GM21529 (cell line): ENCODE results near the gene VWA3B.
"Not testable (repeated sequence)": the region's sequence is repeated elsewhere in the genome, so short reads cannot be mapped to it uniquely, and the experiment has no call there.

Experiments
- ATAC-seq: cut with Tn5 transposase; IDR thresholded peaks from one replicate; pipeline ENCODE4 v1.9.1; 2021; ENCODE audit not compliant: unreplicated experiment

The VWA3B gene

DNA sequence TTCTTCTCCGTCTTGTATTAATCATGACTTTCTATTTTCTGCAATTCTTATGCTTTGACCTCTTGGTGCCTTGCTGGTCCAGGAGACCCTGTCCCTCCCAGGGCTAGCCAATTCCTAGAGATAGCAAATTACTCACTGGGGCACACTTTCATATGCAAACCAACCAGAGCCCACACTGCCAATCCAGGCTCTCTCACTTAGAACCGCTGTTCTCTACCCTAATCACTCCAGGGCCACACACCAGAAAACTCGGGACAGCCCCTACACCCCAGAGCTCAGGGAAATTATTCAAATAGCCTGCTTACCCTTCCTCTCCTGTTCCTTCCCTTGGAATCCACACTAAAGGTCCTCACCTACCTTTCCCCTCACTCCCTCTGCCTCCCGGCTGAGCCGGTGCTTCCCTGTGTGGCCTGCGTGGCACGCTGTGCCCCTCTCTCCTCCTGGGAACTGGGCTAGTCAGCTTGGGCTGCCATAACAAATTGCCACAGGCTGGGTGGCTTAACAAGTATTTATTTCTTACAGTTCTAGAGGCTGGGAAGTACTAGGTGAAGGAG lies 41.7 kb downstream of the VWA3B start:
- no peak for ATAC-seq

DNA sequence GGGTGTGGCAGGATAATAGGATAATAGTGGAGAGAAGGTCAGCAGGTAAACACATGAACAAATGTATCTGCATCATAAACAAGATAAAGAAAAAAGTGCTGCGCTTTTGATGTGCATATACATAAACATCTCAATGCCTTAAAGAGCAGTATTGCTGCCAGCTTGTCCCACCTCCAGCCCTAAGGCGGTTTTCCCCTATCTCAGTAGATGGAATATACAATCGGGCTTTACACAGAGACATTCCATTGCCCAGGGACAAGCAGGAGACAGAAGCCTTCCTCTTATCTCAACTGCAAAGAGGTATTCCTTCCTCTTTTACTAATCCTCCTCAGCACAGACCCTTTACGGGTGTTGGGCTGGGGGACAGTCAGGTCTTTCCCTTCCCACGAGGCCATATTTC lies 43.1 kb downstream of the VWA3B start:
- ATAC-seq = not testable (repeated sequence)

DNA sequence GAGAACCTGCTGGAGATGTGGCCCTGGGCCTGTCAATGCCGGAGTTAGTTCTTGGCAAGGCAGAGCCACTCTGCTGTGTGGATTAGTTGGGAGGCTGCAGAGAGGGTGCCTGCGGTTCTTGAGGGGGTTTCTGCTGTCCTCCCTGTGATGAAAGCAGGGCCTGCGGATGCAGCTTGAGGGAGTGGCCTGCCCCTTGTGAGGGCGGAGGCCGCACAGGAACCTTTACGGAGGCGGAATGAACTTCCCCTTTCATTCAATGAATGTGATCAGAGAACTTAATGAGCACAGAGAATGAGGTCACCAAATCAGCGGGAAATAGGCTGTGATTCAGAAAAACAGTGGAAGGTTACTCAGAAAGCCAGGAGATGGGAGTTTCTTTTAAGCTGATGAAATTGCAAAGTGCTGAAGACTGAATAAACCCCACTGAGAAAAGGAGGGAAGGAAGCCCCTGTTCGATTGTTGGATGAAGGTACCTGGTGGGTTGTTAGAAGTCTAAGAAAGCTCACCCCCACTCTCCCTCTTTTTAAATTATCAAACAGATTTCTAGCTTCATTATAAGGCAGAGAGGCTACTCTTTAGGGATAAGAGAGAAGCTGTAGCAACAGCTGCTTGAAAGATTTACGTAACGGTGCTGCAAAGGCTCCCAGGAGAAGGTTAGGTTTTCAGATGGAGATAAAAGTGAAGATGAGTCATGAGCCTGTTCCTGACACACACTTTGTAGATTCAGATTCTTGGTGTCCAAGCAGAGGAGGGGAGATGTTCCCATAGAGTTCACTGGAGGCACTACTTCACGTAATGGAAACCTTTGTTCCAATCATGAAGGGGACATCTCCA lies 47.4 kb downstream of the VWA3B start:
- peak; percentile 61 for ATAC-seq

DNA sequence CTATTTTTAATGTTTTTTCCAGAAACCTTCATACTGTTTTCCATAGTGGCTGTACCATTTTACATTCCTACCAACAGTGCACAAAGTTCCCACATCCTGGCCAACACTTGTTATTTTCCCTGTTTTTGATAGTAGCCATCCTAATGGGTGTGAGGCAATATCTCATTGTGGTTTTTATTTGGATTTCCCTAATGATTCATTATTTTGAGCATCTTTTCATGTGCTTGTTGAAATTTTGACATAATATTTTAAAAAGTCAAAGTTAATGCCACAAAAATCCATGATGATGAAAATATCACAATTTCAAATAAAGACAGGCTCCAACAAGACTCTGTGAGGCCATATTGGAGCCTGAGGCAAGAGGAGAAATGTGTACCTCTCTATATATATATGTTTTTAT lies 50.2 kb downstream of the VWA3B start:
- no peak for ATAC-seq

DNA sequence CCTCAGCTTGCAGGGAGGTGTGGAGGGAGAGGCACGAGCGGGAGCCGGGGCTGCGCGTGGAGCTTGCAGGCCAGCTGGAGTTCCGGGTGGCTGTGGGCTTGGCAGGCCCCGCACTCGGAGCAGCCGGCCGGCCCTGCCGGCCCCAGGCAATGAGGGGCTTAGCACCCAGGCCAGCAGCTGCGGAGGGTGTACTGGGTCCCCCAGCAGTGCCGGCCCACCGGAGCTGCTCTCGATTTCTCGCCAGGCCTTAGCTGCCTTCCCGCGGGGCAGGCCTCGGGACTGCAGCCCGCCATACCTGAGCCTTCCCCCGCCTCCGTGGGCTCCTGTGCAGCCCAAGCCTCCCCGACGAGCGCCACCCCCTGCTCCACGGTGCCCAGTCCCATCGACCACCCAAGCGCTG lies 52.0 kb downstream of the VWA3B start:
- not testable (repeated sequence) for ATAC-seq

DNA sequence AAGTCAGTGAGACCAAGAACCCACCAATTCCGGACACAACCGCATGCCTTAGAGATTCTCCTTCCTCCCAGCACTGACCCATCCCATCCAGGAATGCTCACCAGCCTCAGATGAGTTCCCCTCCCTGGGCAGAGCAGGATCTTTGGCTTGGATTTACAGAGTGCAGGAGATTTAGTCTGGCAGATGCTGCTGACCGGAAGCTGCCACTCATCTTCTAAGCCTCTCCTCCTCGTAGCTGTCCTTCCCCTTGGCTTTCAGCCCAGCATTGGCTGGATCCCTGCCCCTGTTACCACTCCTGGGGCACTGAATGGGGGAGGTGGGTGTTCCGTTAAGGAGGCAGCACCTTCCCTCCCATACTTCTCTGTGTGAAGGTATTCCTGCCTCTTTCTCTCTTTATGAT lies 53.2 kb downstream of the VWA3B start:
- ATAC-seq = no peak

DNA sequence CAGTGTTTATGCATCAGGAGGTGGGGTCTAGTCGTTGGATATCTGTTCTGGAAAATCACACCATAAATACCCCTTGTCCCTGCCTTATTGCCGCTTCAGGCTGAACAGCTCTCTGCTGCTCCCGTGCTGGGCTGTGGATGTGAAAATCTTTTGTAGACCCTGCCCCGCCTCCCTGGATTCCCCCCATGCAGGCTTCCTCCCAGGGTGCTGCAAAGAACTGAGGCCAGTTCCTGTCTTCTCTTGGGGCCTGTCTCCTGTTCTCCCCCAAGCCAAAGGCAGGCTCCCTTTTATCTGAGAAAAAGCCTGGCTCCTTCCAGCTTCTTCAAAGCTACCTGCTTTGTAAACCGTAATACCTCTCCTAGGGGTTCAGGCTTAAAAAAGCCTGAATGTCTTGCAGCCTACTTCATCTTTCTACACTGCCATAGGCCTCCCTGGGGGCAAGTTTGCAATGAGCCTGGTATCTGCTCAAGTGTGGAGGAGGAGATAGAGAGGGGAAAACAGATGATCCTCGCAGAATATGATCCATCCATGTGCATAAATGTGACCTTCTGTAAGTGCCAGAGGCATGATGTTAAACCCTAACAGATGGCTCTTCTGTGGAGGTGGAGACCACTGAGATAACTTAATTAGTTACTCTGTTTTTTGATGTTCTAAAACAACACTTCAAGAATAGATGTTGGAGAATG lies 55.3 kb downstream of the VWA3B start:
- no peak for ATAC-seq

DNA sequence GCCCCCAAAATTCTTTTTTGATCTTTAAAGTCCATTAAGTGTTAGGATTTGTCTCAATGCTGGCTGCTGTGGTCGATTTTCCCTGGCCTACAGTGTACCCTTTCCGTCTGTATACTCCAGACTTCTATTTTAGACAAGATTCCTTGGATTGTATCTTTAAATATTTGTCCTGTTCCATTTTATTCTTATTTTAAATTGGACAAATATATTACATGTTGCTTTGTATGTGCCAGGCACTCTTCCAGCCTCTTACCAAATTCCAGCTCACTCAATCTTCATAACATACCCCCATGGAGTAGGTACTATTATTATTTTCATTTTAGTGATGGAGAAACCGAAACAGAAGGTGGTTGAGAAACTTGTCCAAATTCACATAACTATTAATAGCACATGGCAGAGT lies 58.1 kb downstream of the VWA3B start:
- ATAC-seq = no peak

DNA sequence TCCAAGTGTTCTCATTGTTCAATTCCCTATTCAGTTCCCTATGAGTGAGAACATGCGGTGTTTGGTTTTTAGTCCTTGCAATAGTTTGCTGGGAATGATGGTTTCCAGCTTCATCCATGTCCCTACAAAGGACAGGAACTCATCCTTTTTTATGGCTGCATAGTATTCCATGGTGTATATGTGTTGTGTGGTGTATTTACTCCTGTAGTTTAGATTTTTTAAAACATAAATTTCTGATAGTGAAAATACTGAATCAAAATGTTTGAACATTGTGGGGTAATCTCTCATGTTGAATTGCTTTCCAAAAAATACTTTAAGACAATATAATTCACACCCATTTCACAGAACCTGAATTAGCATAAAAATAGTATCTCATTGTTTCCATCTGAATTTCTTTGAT lies 60.9 kb downstream of the VWA3B start:
- ATAC-seq = not testable (repeated sequence)

DNA sequence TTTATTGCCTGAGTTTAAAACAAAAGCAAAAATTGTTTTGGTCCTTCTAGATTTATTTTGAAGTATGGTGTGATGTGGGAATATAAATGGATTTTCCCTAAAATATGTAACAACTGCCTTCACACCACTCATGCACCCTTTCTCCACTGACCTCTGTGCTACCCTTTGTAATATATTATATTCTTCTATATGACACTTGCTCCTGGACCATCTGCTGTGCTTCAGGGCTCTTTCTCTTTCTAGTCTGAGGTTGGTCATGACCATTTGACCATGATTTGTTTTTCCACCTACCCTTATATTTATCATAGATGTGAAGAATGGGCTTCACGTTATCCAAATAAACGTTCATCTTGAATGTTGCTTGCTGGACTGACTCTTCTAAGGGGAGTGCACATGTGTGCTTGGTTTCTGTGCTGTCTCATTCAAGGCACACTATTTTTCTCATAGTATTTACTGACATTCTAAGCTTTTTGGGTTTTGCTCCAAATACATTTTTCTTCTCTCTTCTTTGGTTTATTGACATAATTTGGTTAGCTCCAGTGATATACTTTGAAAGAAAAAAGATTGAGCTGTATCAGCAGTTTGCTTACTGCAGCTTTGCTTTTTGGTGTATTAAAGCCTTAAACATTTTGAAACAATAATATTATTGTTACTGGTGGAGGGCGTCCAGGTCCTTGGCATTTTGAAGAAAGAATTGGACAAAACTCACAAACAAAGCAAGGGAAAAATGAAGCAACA lies 61.8 kb downstream of the VWA3B start:
- no peak for ATAC-seq

DNA sequence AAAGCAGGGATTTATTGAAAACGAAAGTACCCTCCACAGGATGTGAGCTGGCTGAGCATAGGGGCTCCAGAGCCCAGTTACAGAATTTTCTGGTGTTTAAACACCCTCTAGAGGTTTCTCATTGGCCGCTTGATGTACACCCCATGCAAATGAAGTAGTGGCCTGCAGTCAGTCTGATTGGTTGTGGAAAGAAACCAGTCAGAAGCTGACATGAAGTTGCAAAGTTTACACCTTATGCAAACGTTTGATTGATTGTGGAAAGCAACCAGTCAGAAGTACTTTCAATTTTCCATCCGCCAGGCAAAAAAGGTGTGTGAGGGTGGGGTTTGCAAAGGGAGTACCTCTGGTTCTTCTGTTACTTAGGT lies 62.3 kb downstream of the VWA3B start:
- no peak for ATAC-seq

DNA sequence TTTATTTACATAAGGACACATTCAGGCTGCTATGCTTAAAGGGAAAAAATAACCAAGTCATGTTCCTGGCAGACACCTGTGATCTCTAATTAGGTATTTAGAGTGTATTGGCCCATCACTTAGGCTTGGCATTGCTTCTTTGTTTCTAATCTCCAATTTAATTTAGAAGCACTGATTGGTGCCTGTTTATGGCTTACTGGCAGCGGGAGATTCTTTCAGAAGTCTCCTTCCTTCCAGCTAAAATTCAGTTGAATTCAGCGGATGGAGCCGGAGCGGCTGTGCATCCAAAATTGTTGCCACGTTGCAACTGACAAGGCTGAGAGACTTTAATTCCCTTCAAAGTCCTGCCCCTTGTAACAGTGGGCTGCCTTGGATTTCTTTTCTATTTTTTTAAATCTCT lies 66.5 kb downstream of the VWA3B start:
- ATAC-seq = no peak

DNA sequence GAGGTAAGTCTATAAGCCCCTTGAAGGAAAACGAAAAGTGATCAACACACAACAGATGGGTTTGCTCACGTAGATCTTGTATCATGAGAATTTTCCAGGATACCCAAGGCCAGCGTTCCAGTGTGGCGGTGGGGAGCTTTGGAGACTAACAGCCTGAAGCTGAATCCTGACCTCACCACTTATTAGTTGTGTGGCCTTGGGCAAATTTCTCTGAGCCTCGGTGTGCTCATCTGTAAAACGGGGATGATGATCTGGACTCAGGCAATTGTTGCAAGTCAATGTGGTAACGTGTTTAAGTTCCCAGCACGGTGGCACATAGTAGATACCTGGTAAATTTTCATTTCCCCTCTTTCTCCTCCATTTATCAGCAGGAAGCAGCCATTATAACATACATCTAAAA lies 68.3 kb downstream of the VWA3B start:
- no peak for ATAC-seq

DNA sequence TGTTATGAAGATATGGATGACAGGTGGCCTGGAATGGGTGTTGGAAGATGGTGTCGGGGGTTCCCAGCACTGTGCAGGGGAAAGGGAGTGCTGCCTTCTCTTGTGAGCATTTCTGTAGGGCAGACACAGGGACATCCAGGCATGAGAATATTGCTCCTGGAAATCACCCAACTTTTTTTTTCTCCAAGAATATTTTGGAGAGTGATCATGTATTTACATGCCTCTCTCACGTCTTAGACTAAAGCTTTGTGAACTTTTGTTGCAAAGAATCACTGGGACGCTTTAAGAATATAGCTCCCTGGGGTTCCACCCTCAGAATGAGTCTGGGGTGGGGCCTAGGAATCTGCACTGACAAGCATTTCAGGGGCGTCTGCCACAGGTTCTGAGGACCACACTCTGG lies 68.7 kb downstream of the VWA3B start:
- no peak for ATAC-seq

DNA sequence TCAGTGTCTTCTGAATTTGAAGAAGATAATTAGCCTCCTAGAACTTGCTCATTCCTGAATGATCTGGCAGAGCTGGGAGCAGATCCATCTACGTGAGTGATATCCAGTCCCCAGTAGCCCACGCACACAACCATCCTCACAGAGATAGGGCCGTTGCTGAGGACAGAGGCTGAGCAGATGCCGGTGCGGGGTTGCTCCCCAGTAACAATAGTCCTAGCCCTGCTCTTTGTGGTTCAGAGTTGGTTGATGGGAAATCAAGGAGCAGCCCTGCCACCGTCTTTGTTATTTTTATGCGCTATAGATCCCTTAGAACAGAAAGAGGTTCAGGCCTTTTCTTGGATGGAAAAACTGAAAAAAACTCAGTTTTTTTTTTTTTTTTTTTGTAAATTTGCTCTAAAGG lies 69.3 kb downstream of the VWA3B start:
- ATAC-seq = no peak

DNA sequence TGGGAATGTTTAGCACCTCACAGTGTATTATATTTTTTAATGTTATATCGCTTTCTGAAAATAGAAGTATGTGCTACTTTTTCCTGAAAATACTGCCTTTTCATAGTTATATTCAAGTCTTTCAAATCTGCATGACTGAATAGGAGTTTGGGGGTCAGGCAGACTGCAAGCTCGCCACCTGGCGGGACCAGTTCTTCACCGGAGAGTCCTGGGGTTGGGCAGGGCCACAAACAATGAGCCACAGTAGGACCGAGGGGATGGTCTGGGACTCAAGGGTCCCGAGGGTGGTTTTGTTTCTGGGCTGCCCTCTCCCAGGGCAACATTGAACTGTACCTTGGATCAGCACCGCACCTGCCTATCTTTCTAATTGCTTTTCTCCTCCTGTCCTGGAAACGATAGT lies 70.6 kb downstream of the VWA3B start:
- no peak for ATAC-seq

DNA sequence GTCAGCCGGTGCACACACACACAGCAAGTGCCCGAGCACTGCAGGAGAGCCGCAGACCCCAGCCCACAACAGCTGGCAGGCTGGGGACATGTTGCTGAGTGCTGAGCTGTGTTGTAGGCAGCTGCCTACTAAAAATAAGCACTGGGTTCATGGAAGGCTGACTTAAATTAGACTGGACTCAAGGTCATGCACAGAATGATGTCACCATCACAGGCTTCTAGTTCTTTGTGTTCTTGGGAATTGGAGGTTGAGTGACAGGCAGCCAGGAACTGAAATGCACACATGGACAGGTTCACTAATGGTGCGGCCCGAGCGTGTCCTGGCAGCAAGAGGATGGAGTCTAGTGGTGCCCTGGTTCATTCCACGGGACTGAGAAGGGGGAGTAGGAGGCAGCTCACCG lies 71.3 kb downstream of the VWA3B start:
- no peak for ATAC-seq

DNA sequence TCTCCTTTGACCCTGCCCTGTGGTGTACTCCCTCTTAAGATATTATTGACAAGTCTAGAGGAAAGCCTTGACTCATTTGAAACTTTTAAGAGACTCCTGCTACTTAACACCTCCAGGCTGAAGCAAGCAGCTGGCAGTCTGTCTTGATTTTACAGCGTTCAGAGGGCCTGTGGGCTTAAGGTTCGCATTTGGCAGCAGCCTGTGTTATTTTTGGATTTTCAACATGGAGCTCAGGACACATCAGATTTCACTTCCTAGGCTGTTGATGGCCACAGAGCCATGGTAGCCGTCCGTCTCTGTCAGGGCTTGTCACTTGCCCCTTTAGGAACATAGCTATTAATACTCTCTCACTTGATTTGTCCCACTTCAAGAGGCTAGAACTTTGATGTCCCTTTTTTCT lies 73.6 kb downstream of the VWA3B start:
- ATAC-seq = no peak

DNA sequence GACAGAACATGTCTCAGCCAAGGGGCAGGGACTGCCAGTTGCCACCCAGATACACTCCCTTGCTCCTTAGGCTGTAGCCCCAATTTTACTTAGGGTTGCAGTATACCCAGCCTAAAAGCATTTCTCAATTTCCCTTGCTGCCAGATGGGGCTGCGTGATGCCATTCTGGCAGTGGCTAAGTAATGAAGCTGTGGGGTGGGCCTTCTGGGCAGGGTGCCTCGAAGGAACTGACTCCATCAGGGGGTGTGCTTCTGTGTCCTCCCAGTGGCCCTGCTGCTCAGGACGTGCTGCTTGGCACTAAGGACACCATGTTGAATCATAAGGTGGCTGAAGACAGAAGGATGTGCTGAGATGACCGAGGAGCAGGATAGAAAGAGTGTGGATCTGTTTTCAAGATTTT lies 74.2 kb downstream of the VWA3B start:
- ATAC-seq = no peak

DNA sequence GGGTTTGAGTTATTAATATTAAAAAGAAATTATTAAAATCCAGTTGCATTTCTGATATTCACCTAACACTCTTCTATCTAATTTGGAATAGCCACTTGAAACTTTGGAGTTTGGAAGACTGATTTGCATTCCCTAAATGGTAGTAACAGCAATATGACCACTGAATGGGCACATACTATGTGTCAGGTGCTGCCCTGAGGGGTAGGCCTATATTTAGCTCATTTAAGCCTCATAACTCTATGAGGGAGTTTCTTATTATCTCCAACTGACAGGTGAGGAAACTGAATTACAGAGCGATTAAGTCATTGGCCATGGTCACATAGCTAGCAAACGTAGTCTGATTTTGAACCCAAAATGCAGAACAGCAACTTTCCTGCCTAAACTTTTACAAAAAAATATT lies 77.3 kb downstream of the VWA3B start:
- no peak for ATAC-seq

DNA sequence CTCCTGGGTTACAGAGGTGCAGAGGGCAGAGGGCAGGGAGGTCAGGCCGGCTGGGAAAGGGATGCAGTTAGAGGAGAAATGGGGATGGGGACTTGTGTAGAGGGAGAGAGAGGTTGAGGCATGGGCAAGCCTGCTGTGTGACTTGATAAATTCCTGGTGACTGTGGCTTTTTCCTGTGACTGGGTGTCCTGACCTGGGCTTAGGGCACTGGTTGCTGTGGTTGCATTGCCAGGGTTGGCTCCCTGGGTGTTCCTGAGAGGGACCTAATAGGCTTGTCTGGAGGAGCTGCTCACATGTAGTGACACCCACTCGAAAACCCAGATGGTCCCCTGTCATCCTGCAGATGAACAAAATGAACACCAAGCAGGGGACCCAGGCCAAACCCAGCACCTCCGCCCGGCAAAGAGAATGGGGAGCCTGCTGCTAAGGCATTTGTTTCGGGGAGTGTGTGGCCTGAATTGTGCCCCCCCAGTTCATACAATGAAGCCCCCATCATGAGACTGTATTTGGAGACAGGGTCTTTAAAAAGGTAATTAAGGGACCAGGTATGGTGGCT lies 78.6 kb downstream of the VWA3B start:
- ATAC-seq = no peak
